ENCODE results near the gene FDX2. TPM values are rescaled to one million over a fixed set of nuclear protein-coding genes. Genes with fewer than 3 reads are reported as not detected.
A peak's percentile ranks its signal among the peaks of the same experiment; 100 is the strongest.
"Not testable (repeated sequence)": the region's sequence is repeated elsewhere in the genome, so short reads cannot be mapped to it uniquely, and the experiment has no call there.

FDX2 gene
- total and polyA plus RNA-seq, 2 experiments from 2014 or later: 24.9 to 49.3 TPM

DNA sequence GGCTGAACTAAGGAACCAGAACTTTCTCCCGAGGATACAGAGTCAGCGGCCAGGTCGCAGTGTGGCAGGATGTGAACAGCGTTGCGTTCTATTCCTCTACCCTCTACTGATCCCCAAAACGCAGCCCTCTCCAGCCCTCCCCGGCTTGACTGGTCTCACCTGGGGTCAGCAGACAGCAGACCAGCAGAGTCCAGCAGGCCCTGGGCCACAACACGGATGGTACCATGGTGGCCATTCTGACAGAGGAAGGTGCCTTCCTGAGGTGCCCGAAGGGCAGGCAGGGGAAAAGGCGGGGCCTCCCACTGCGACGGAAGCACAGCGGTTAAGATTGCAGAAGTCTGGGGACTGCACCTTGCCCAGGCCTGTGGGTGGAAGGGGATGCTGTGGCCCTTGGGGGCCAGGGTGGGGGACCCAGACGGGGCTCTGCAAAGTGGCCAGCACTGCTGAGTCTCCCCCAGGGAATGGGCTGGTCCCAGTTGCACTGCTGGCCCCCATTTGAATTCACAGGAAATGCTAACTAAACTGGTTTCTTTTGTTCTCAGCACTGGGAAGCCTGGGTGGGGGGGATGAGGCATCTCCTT is 23.7 kb upstream of the FDX2 start, which contains the start of gene ICAM3:
ICAM3 (minus strand) TSS at position 245 of the 581 bp plus-strand sequence; CDS start at position 235, 10 bp downstream.
- Histone ChIP-seq H3K27ac (no peak within 1 kb of the TSS), H3K4me1 (ENCODE audit: insufficient read depth) (no peaks in the 10 kb centered on the region), H3K27me3 (no peaks in the 10 kb centered on the region), H3K4me2 (no peak within 1 kb of the TSS), H3K9me3 (ENCODE audit: low read depth) (no peaks in the 10 kb centered on the region), H3K9me2 (replicated peaks; ENCODE audit: insufficient read depth) (no peaks in the 10 kb centered on the region), H3K79me2 (no peaks in the 10 kb centered on the region), H2AFZ (no peak within 1 kb of the TSS), H3K36me3 (replicated peaks; ENCODE audit: insufficient read depth, low read depth) (no peaks in the 10 kb centered on the region), H4K20me1 (ENCODE audit: insufficient read depth, poor library complexity, severe bottlenecking) (no peaks in the 10 kb centered on the region), H3K4me3 (no peak within 1 kb of the TSS)
- 65% methylated on average over 14 of the region's 14 CpGs for WGBS (ENCODE audit: low lambda C conversion rate, missing lambda C conversion rate)
- no peak for TF ChIP-seq EZH2 (IDR thresholded peaks at IDR 0.05; ENCODE audit: borderline replicate concordance)
- no peak for TF ChIP-seq EZH2phosphoT487 (IDR thresholded peaks at IDR 0.05; ENCODE audit: low read depth, severe bottlenecking, unreplicated experiment)
- TF ChIP-seq, protein P1, sequence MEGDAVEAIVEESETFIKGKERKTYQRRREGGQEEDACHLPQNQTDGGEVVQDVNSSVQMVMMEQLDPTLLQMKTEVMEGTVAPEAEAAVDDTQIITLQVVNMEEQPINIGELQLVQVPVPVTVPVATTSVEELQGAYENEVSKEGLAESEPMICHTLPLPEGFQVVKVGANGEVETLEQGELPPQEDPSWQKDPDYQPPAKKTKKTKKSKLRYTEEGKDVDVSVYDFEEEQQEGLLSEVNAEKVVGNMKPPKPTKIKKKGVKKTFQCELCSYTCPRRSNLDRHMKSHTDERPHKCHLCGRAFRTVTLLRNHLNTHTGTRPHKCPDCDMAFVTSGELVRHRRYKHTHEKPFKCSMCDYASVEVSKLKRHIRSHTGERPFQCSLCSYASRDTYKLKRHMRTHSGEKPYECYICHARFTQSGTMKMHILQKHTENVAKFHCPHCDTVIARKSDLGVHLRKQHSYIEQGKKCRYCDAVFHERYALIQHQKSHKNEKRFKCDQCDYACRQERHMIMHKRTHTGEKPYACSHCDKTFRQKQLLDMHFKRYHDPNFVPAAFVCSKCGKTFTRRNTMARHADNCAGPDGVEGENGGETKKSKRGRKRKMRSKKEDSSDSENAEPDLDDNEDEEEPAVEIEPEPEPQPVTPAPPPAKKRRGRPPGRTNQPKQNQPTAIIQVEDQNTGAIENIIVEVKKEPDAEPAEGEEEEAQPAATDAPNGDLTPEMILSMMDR (IDR thresholded peaks at IDR 0.05; ENCODE audit: poor library complexity): no peak
- no peak for DNase-seq (ENCODE audit: low spot score)

DNA sequence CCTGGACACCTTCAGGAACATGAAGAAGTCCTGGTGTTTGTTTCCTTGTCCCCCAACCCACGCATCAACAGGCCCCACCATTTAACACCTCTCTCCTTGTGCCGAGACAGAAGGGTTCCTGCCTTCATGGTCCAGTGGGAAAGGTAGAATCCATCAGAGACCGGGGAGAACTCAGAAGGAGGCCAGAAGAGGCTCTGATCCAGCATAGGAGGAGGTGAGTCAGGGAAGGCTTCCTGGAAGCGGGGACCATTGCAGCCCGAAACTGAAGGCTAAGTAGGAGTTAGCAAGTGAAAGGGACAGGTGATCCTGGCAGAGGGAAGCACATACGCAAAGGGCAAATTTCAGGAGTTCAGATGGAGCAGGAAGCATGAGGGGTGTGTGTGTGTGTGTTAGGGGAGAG is 23.1 kb upstream of the FDX2 start:
- Histone ChIP-seq H3K4me2 (no peak overlapping the region), H2AFZ (no peak overlapping the region), H3K9me2 (replicated peaks; ENCODE audit: insufficient read depth) (no peaks in the 10 kb centered on the region), H3K27me3 (no peaks in the 10 kb centered on the region), H3K27ac (no peak overlapping the region), H3K79me2 (no peaks in the 10 kb centered on the region), H3K4me3 (no peak overlapping the region), H3K4me1 (ENCODE audit: insufficient read depth) (no peaks in the 10 kb centered on the region), H3K9me3 (ENCODE audit: low read depth) (no peaks in the 10 kb centered on the region), H3K36me3 (replicated peaks; ENCODE audit: insufficient read depth, low read depth) (no peaks in the 10 kb centered on the region), H4K20me1 (ENCODE audit: insufficient read depth, poor library complexity, severe bottlenecking) (no peaks in the 10 kb centered on the region)
- no peak for DNase-seq (ENCODE audit: low spot score)
- TF ChIP-seq EZH2phosphoT487 (IDR thresholded peaks at IDR 0.05; ENCODE audit: low read depth, severe bottlenecking, unreplicated experiment): no peak
- TF ChIP-seq, protein P1 (IDR thresholded peaks at IDR 0.05; ENCODE audit: poor library complexity): no peak
- TF ChIP-seq EZH2 (IDR thresholded peaks at IDR 0.05; ENCODE audit: borderline replicate concordance): no peak
- WGBS (ENCODE audit: low lambda C conversion rate, missing lambda C conversion rate): 80% methylated on average over 6 of the region's 6 CpGs

DNA sequence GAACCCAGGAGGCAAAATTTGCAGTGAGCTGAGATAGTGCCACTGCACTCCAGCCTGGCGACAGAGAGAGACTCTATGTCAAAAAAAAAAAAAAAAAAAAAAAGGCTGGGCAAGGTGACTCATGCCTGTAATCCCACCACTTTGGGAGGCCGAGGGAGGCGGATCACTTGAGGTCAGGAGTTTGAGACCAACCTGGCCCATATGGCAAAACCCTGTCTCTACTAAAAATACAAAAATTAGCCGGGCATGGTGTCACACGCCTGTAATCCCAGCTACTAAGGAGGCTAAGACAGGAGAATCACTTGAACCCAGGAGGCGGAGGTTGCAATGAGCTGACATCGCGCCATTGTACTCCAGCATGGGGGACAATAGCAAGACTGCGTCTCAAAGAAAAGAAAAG is 20.9 kb upstream of the FDX2 start:
- Histone ChIP-seq H4K20me1 (ENCODE audit: insufficient read depth, poor library complexity, severe bottlenecking) (peaks cover 12% of the 10 kb centered on the region), H3K79me2 (peaks cover 12% of the 10 kb centered on the region)
- H3K9me3 ChIP-seq (ENCODE audit: low read depth); DNase-seq (ENCODE audit: low spot score); H3K9me2 ChIP-seq (replicated peaks; ENCODE audit: insufficient read depth); H3K4me1 ChIP-seq (ENCODE audit: insufficient read depth); H3K4me3 ChIP-seq; H2AFZ ChIP-seq; H3K4me2 ChIP-seq; H3K36me3 ChIP-seq (replicated peaks; ENCODE audit: insufficient read depth, low read depth); H3K27ac ChIP-seq; H3K27me3 ChIP-seq: not testable (repeated sequence)
- 79% methylated on average over 9 of the region's 9 CpGs for WGBS (ENCODE audit: low lambda C conversion rate, missing lambda C conversion rate)

DNA sequence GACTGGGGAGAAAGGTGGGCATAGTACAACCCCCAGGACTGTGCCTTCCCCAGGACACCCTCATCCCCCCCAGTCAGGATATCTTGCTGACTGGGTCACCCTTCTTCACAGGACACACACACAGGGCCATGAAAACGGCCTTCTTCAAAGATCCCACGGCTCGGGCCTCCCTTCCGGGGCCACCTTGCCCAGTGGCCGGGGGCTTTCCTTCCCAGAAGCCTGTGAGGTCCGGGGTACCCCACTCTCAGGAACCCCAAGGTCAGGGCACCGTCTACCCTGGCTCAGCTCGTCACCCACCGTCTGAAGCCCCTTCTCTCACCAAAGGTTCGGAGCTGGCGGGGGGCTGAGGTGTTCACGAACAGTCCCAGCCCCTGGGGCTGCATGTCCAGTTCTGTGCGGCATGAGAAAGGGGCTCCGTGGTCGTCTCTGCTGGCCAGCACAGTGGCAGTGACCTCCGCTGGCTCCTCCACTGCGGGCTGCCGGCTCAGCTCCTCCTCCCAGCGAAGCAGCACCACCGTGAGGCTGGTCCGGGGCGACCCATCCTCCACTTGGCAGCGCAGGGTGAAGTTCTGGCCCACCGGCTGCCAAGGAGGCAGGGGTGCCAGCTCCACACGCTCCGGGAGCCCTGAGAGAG is 19.7 kb upstream of the FDX2 start:
- TF ChIP-seq EZH2phosphoT487 (IDR thresholded peaks at IDR 0.05; ENCODE audit: low read depth, severe bottlenecking, unreplicated experiment) (no peak), EZH2 (IDR thresholded peaks at IDR 0.05; ENCODE audit: borderline replicate concordance) (no peak)
- TF ChIP-seq, protein P1 (IDR thresholded peaks at IDR 0.05; ENCODE audit: poor library complexity): no peak
- peak overlapping the region; percentile 95 for H3K4me2 ChIP-seq
- 73% methylated on average over 26 of the region's 26 CpGs for WGBS (ENCODE audit: low lambda C conversion rate, missing lambda C conversion rate)

More for the DNA sequence above, 19.7 kb upstream of the FDX2 start:
- H3K9me2 ChIP-seq (replicated peaks; ENCODE audit: insufficient read depth): no peaks in the 10 kb centered on the region
- peak overlapping the region; percentile 23 for H2AFZ ChIP-seq
- H3K27me3 ChIP-seq: no peaks in the 10 kb centered on the region
- no peaks in the 10 kb centered on the region for H3K36me3 ChIP-seq (replicated peaks; ENCODE audit: insufficient read depth, low read depth)
- peaks cover 8% of the 10 kb centered on the region for H3K4me1 ChIP-seq (ENCODE audit: insufficient read depth)
- no peak for DNase-seq (ENCODE audit: low spot score)
- no peaks in the 10 kb centered on the region for H3K9me3 ChIP-seq (ENCODE audit: low read depth)
- no peak overlapping the region for H3K27ac ChIP-seq
- peaks cover 22% of the 10 kb centered on the region for H3K79me2 ChIP-seq
- peaks cover 17% of the 10 kb centered on the region for H4K20me1 ChIP-seq (ENCODE audit: insufficient read depth, poor library complexity, severe bottlenecking)
- H3K4me3 ChIP-seq: no peak overlapping the region
